Lower leg skin (tissue), 3 donors: ENCODE data around the gene FOS.

Experiments used
- CTCF ChIP-seq, 3 donors: fragments of 450-650 bp; IDR thresholded peaks; one replicate each; pipeline ENCODE4 v1.5.1; 2016; ENCODE audit warnings: antibody characterized with exemption in 3 of 3, mild to moderate bottlenecking in 3 of 3, moderate library complexity in 2 of 3
- POLR2A ChIP-seq, 2 donors: fragments of 450-650 bp; IDR thresholded peaks; one replicate each; pipeline ENCODE4 v1.6.1; 2016 to 2017; ENCODE audit warnings: antibody characterized with exemption in 2 of 2, mild to moderate bottlenecking in 1 of 2, moderate library complexity in 1 of 2

GRCh38 chr14:75298187-75298965 is 19.7 kb downstream of the FOS start:
- no peak for TF ChIP-seq CTCF (IDR thresholded peaks at IDR 0.05)
- no peak for TF ChIP-seq POLR2A (IDR thresholded peaks at IDR 0.05)
